GM18520 (cell line): Measurements from ENCODE around the gene GFRA4.

Source experiments
- ATAC-seq: cut with Tn5 transposase; IDR thresholded peaks from one replicate; pipeline ENCODE4 v1.9.1; 2021; ENCODE audit not compliant: unreplicated experiment

The GFRA4 gene

GRCh38 chr20:3694864-3695263, 31.7 kb upstream of the GFRA4 start:
- ATAC-seq: no peak

- ATAC-seq: no peak
These were observed 30.2 kb upstream of the GFRA4 start for GRCh38 chr20:3693376-3693775.

- ATAC-seq: no peak
These were observed 29.6 kb upstream of the GFRA4 start for GRCh38 chr20:3692706-3693294.

GRCh38 chr20:3691897-3692296, 28.7 kb upstream of the GFRA4 start:
- ATAC-seq: no peak

- ATAC-seq: no peak
These were observed 28.1 kb upstream of the GFRA4 start for GRCh38 chr20:3691306-3691705.

- no peak for ATAC-seq
These were observed 27.2 kb upstream of the GFRA4 start for GRCh38 chr20:3690413-3690812.

GRCh38 chr20:3689978-3690377, 26.8 kb upstream of the GFRA4 start:
- ATAC-seq: no peak

GRCh38 chr20:3687655-3688054, 24.5 kb upstream of the GFRA4 start:
- ATAC-seq: no peak

- ATAC-seq: no peak
These were observed 23.7 kb upstream of the GFRA4 start for GRCh38 chr20:3686867-3687321.

- ATAC-seq: no peak
These were observed 23.2 kb upstream of the GFRA4 start for GRCh38 chr20:3686421-3686820.

GRCh38 chr20:3685341-3685740, 22.1 kb upstream of the GFRA4 start:
- no peak for ATAC-seq

GRCh38 chr20:3681931-3682781, 19.0 kb upstream of the GFRA4 start, which contains the start of gene ADAM33:
Gene ADAM33 (minus strand): TSS chr20:3682010. CDS start chr20:3682004, 6 bp downstream.
- no peak for ATAC-seq

- ATAC-seq: no peak
These were observed 18.2 kb upstream of the GFRA4 start for GRCh38 chr20:3681352-3681930.

GRCh38 chr20:3680701-3681351, 17.6 kb upstream of the GFRA4 start:
- no peak for ATAC-seq

GRCh38 chr20:3679749-3680700, 16.8 kb upstream of the GFRA4 start:
- no peak for ATAC-seq

- ATAC-seq: no peak
These were observed 15.9 kb upstream of the GFRA4 start for GRCh38 chr20:3678856-3679720.

- ATAC-seq: no peak
These were observed 15.0 kb upstream of the GFRA4 start for GRCh38 chr20:3678198-3678597.

- no peak for ATAC-seq
These were observed 14.5 kb upstream of the GFRA4 start for GRCh38 chr20:3677733-3678132.
